ENCODE data around the gene TEC.
"Not testable (repeated sequence)": the region's sequence is repeated elsewhere in the genome, so short reads cannot be mapped to it uniquely, and the experiment has no call there.

TEC gene

GRCh38 chr4:48187066-48187465, 82.6 kb downstream of the TEC start:
- not testable (repeated sequence) for H3K4me1 ChIP-seq (ENCODE audit: control insufficient read depth, insufficient read depth, low read length, poor library complexity, severe bottlenecking); H3K27ac ChIP-seq (ENCODE audit: low read depth, low read length, severe bottlenecking); H3K4me3 ChIP-seq (ENCODE audit: extremely low read depth, insufficient read depth, low read length, poor library complexity, severe bottlenecking); H3K36me3 ChIP-seq (ENCODE audit: control insufficient read depth, insufficient read depth, low read length); H3K9me3 ChIP-seq (ENCODE audit: control insufficient read depth, low read length)
- 73 to 81% methylated on average over 2 of the region's 5 CpGs for WGBS, 2 experiments (ENCODE audit: insufficient coverage in 2 of 2)

GRCh38 chr4:48186394-48186793, 83.2 kb downstream of the TEC start:
- not testable (repeated sequence) for H3K27ac ChIP-seq (ENCODE audit: low read depth, low read length, severe bottlenecking); H3K36me3 ChIP-seq (ENCODE audit: control insufficient read depth, insufficient read depth, low read length); H3K4me1 ChIP-seq (ENCODE audit: control insufficient read depth, insufficient read depth, low read length, poor library complexity, severe bottlenecking); H3K9me3 ChIP-seq (ENCODE audit: control insufficient read depth, low read length); H3K4me3 ChIP-seq (ENCODE audit: extremely low read depth, insufficient read depth, low read length, poor library complexity, severe bottlenecking)
- 96 to 100% methylated on average over 11 to 17 of the region's 33 CpGs for WGBS, 2 experiments (ENCODE audit: insufficient coverage in 2 of 2)

GRCh38 chr4:48184882-48185281, 84.8 kb downstream of the TEC start:
- no peaks in the 10 kb centered on the region for H3K9me3 ChIP-seq (ENCODE audit: control insufficient read depth, low read length)
- no peak overlapping the region for H3K27ac ChIP-seq (ENCODE audit: low read depth, low read length, severe bottlenecking)
- H3K4me1 ChIP-seq (ENCODE audit: control insufficient read depth, insufficient read depth, low read length, poor library complexity, severe bottlenecking), result no peaks in the 10 kb centered on the region
- no peak overlapping the region for H3K4me3 ChIP-seq (ENCODE audit: extremely low read depth, insufficient read depth, low read length, poor library complexity, severe bottlenecking)
- H3K36me3 ChIP-seq (ENCODE audit: control insufficient read depth, insufficient read depth, low read length), result no peaks in the 10 kb centered on the region
- 100% methylated on average over 1 of the region's 3 CpGs; no CpG with 5 or more reads in 1 of the 2 experiments for WGBS, 2 experiments (ENCODE audit: insufficient coverage in 2 of 2)

- no peaks in the 10 kb centered on the region for H3K36me3 ChIP-seq (ENCODE audit: control insufficient read depth, insufficient read depth, low read length)
- H3K4me3 ChIP-seq (ENCODE audit: extremely low read depth, insufficient read depth, low read length, poor library complexity, severe bottlenecking), result no peak overlapping the region
- no peak overlapping the region for H3K27ac ChIP-seq (ENCODE audit: low read depth, low read length, severe bottlenecking)
- H3K9me3 ChIP-seq (ENCODE audit: control insufficient read depth, low read length), result no peaks in the 10 kb centered on the region
- no peaks in the 10 kb centered on the region for H3K4me1 ChIP-seq (ENCODE audit: control insufficient read depth, insufficient read depth, low read length, poor library complexity, severe bottlenecking)
Observed at GRCh38 chr4:48180234-48180633, 89.4 kb downstream of the TEC start.

GRCh38 chr4:48178931-48179330, 90.7 kb downstream of the TEC start:
- H3K36me3 ChIP-seq (ENCODE audit: control insufficient read depth, insufficient read depth, low read length), result no peaks in the 10 kb centered on the region
- WGBS, 2 experiments (ENCODE audit: insufficient coverage in 2 of 2), result 84 to 91% methylated on average over 3 of the region's 4 CpGs
- no peaks in the 10 kb centered on the region for H3K4me1 ChIP-seq (ENCODE audit: control insufficient read depth, insufficient read depth, low read length, poor library complexity, severe bottlenecking)
- H3K4me3 ChIP-seq (ENCODE audit: extremely low read depth, insufficient read depth, low read length, poor library complexity, severe bottlenecking), result no peak overlapping the region
- no peaks in the 10 kb centered on the region for H3K9me3 ChIP-seq (ENCODE audit: control insufficient read depth, low read length)
- H3K27ac ChIP-seq (ENCODE audit: low read depth, low read length, severe bottlenecking), result no peak overlapping the region

- H3K36me3 ChIP-seq (ENCODE audit: control insufficient read depth, insufficient read depth, low read length), result no peaks in the 10 kb centered on the region
- no peak overlapping the region for H3K4me3 ChIP-seq (ENCODE audit: extremely low read depth, insufficient read depth, low read length, poor library complexity, severe bottlenecking)
- no peak overlapping the region for H3K27ac ChIP-seq (ENCODE audit: low read depth, low read length, severe bottlenecking)
- no peaks in the 10 kb centered on the region for H3K4me1 ChIP-seq (ENCODE audit: control insufficient read depth, insufficient read depth, low read length, poor library complexity, severe bottlenecking)
- no peaks in the 10 kb centered on the region for H3K9me3 ChIP-seq (ENCODE audit: control insufficient read depth, low read length)
Observed at GRCh38 chr4:48175806-48176205, 93.8 kb downstream of the TEC start.

- H3K4me3 ChIP-seq (ENCODE audit: extremely low read depth, insufficient read depth, low read length, poor library complexity, severe bottlenecking), result no peak overlapping the region
- H3K9me3 ChIP-seq (ENCODE audit: control insufficient read depth, low read length), result no peaks in the 10 kb centered on the region
- 41 to 54% methylated on average over 4 to 5 of the region's 7 CpGs for WGBS, 2 experiments (ENCODE audit: insufficient coverage in 2 of 2)
- H3K27ac ChIP-seq (ENCODE audit: low read depth, low read length, severe bottlenecking), result no peak overlapping the region
- H3K4me1 ChIP-seq (ENCODE audit: control insufficient read depth, insufficient read depth, low read length, poor library complexity, severe bottlenecking), result no peaks in the 10 kb centered on the region
- no peaks in the 10 kb centered on the region for H3K36me3 ChIP-seq (ENCODE audit: control insufficient read depth, insufficient read depth, low read length)
Observed at GRCh38 chr4:48175328-48175727, 94.3 kb downstream of the TEC start.

GRCh38 chr4:48173056-48173991, 96.3 kb downstream of the TEC start:
- Histone ChIP-seq H3K9me3 (ENCODE audit: control insufficient read depth, low read length) (no peaks in the 10 kb centered on the region), H3K36me3 (ENCODE audit: control insufficient read depth, insufficient read depth, low read length) (no peaks in the 10 kb centered on the region), H3K27ac (ENCODE audit: low read depth, low read length, severe bottlenecking) (no peak overlapping the region), H3K4me3 (ENCODE audit: extremely low read depth, insufficient read depth, low read length, poor library complexity, severe bottlenecking) (no peak overlapping the region), H3K4me1 (ENCODE audit: control insufficient read depth, insufficient read depth, low read length, poor library complexity, severe bottlenecking) (no peaks in the 10 kb centered on the region)
- whole genome bisulfite sequencing, 2 experiments (ENCODE audit: insufficient coverage in 2 of 2), result 100% methylated on average over 2 to 3 of the region's 6 CpGs

- no peaks in the 10 kb centered on the region for H3K4me1 ChIP-seq (ENCODE audit: control insufficient read depth, insufficient read depth, low read length, poor library complexity, severe bottlenecking)
Observed at GRCh38 chr4:48172651-48173050, 97.0 kb downstream of the TEC start.

GRCh38 chr4:48169636-48170035, 100.0 kb downstream of the TEC start:
- H3K27ac ChIP-seq (ENCODE audit: low read depth, low read length, severe bottlenecking), result no peak overlapping the region
- no peaks in the 10 kb centered on the region for H3K36me3 ChIP-seq (ENCODE audit: control insufficient read depth, insufficient read depth, low read length)
- no peaks in the 10 kb centered on the region for H3K4me1 ChIP-seq (ENCODE audit: control insufficient read depth, insufficient read depth, low read length, poor library complexity, severe bottlenecking)
- 0% methylated on average over 1 of the region's 1 CpG; no CpG with 5 or more reads in 1 of the 2 experiments for WGBS, 2 experiments (ENCODE audit: insufficient coverage in 2 of 2)
- no peak overlapping the region for H3K4me3 ChIP-seq (ENCODE audit: extremely low read depth, insufficient read depth, low read length, poor library complexity, severe bottlenecking)
- H3K9me3 ChIP-seq (ENCODE audit: control insufficient read depth, low read length), result no peaks in the 10 kb centered on the region

More at GRCh38 chr4:48172651-48173050, 97.0 kb downstream of the TEC start:
- 40% methylated on average over 1 of the region's 4 CpGs; no CpG with 5 or more reads in 1 of the 2 experiments for WGBS, 2 experiments (ENCODE audit: insufficient coverage in 2 of 2)
- Histone ChIP-seq H3K36me3 (ENCODE audit: control insufficient read depth, insufficient read depth, low read length) (no peaks in the 10 kb centered on the region), H3K27ac (ENCODE audit: low read depth, low read length, severe bottlenecking) (no peak overlapping the region), H3K9me3 (ENCODE audit: control insufficient read depth, low read length) (no peaks in the 10 kb centered on the region), H3K4me3 (ENCODE audit: extremely low read depth, insufficient read depth, low read length, poor library complexity, severe bottlenecking) (no peak overlapping the region)

GRCh38 chr4:48167538-48168263, 101.9 kb downstream of the TEC start:
- Histone ChIP-seq H3K36me3 (ENCODE audit: control insufficient read depth, insufficient read depth, low read length) (no peaks in the 10 kb centered on the region), H3K4me3 (ENCODE audit: extremely low read depth, insufficient read depth, low read length, poor library complexity, severe bottlenecking) (no peak overlapping the region), H3K4me1 (ENCODE audit: control insufficient read depth, insufficient read depth, low read length, poor library complexity, severe bottlenecking) (no peaks in the 10 kb centered on the region), H3K27ac (ENCODE audit: low read depth, low read length, severe bottlenecking) (no peak overlapping the region), H3K9me3 (ENCODE audit: control insufficient read depth, low read length) (no peaks in the 10 kb centered on the region)
- 58 to 100% methylated on average over 2 to 3 of the region's 5 CpGs for WGBS, 2 experiments (ENCODE audit: insufficient coverage in 2 of 2)
